Fibroblast of upper back skin (primary cell): Measurements from ENCODE around the gene TIMM44.

Source experiments
- DNase-seq: peaks from one replicate; pipeline ENCODE4 v3.0.0-alpha.2; 2013

TIMM44 gene, protein sequence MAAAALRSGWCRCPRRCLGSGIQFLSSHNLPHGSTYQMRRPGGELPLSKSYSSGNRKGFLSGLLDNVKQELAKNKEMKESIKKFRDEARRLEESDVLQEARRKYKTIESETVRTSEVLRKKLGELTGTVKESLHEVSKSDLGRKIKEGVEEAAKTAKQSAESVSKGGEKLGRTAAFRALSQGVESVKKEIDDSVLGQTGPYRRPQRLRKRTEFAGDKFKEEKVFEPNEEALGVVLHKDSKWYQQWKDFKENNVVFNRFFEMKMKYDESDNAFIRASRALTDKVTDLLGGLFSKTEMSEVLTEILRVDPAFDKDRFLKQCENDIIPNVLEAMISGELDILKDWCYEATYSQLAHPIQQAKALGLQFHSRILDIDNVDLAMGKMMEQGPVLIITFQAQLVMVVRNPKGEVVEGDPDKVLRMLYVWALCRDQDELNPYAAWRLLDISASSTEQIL

DNA sequence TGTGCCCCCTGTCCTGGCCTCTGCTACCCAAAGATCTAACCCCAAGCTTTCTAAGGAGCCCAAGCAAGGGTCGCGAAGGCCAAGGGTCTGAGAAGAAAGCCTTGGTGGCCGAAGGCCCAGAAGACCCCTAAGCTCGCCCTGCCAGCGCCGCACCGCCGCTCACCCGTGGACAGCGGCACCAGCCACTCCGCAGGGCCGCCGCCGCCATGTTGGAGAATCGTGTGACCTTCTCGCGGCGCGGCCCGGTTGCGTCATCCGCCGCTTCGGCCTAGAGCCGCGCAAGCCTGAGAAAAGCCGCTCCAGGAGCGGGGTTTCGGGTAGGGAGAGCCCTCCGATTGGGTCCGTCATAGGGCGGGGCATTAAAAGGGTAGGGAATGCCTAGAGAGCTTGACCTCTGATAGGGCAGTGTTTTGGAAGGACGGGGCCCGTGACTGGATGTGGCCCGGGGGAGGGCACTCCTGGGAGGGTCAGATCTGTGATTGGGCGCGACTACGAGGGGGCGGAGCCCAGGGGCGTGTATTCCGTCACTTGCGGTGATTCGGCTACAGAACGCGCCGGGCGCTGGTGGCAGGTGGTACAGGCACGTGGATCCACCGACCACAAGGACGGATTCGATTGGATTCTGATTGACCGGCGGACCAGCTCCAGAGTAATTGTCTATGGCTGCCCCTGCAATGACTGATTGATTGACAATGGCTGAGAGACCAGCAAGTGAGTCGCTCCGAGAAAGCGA lies at the start of gene TIMM44:
TSS of gene TIMM44 (minus strand) at position 223 of the 733 bp plus-strand sequence. CDS start at position 208, 15 bp downstream.
- peak; percentile 100 for DNase-seq

DNA sequence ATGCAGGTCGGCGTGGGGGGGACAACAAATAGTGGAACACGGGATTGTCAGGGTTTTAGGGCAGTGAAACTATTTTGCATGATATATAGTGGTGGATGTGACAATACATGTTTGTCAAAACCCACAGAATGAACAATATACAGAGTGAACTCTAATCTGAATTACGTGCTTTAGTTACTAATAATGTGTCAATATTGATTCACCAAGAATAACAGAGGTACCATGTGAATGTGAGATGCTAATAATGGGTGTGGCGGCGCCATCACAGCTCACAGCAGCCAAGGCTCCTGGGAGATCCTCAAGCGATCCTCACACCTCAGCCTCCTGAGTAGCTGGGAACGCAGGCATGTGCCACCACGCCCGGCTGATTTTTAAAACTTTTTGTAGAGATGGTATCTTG lies 49.1 kb upstream of the TIMM44 start:
- no peak for DNase-seq

DNA sequence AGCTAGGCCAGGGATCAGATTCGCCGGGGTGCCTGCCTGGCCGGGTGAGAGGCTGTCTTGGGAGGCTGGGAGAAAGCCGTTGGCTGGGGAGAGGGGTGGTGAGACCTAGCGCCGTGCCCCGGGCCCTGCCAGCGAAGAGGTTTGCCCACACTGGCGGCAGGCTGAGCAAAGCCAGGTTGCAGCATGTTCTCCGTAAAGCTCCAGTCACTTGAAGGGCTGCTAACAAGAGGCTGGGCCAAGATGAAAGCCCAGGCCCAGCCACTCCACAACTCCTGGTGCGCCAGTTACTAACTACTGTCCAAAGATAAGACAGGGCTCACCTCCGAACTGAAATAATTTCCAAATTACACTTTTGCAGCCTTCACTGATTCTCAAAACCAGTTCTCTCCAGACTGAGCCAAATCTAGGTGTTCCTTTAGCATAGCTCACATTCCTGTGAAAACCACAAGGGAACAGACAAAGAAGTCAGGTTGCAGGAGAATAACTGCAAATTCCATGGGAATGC lies 45.7 kb upstream of the TIMM44 start:
- peak; percentile 48 for DNase-seq

GRCh38 chr19:7988307-7988706 lies 44.8 kb upstream of the TIMM44 start:
- DNase-seq: no peak

GRCh38 chr19:7987114-7987768 lies 43.8 kb upstream of the TIMM44 start:
- DNase-seq: no peak

GRCh38 chr19:7986321-7987113 lies 43.1 kb upstream of the TIMM44 start:
- DNase-seq: peak; percentile 7

- no peak for DNase-seq
These were observed 42.0 kb upstream of the TIMM44 start for GRCh38 chr19:7985481-7985911.

DNA sequence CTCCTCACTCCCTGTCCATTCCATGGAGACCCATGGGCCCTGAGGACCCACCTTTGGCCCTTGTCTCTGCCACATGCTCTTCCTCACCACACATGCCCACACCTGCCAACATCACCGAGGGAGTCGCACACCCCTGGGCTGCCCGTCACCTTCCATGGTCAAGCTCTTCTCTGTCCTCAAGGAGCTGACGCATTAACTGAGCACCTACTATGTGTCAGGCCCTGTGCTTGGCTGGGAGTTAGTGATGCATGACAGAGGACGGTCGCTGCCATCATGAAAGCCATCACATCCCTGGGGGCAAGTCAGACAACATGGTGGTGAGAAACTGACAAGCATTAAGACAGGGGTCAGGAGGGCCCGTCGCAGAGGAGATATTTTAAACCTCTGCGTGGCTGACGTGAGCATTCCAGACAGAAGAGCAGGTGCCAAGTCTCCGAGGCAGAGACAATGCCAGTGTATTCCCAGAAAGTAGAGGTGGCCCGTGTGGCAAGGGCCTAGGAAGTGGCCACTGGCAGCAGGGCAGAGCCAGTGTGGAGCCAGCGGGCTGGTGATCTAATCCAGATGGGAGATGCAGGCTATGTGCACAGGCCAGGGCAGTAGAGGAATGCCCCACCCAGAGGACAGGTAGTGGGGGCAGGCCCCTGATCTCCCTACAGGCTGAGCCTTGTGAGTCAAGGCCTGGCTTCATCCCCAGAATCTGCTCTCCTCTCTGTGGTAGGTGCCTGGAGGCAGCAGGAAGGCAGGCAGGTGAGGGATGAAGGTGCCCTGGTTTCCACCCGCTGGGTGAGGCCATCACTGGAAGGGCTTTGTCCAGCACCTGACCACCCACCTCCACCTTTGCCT lies 40.8 kb upstream of the TIMM44 start:
- DNase-seq: no peak

- DNase-seq: no peak
These were observed 40.0 kb upstream of the TIMM44 start for GRCh38 chr19:7983286-7983950.

- DNase-seq: no peak
These were observed 39.2 kb upstream of the TIMM44 start for GRCh38 chr19:7982651-7983099.

GRCh38 chr19:7982103-7982502 lies 38.6 kb upstream of the TIMM44 start:
- no peak for DNase-seq

GRCh38 chr19:7981661-7982060 lies 38.2 kb upstream of the TIMM44 start:
- no peak for DNase-seq

DNA sequence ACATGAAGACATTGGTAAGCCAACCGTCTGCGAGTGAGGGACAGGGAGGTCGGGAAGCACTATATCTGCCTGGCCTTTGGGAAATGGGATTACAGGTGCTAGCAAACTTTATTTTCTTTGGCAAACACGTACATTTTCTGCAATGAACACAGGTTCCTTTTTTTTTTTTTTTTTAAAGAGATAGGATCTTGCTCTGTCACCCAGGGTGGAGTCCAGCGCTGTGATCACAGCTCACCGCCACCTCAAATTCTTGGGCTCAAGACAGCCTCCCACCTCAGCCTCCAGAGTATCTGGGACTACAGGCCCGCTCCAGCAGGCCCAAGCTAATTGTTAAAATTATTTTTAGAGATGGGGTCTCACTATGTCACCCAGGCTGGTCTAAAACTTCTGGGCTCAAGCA lies 37.7 kb upstream of the TIMM44 start:
- no peak for DNase-seq

DNA sequence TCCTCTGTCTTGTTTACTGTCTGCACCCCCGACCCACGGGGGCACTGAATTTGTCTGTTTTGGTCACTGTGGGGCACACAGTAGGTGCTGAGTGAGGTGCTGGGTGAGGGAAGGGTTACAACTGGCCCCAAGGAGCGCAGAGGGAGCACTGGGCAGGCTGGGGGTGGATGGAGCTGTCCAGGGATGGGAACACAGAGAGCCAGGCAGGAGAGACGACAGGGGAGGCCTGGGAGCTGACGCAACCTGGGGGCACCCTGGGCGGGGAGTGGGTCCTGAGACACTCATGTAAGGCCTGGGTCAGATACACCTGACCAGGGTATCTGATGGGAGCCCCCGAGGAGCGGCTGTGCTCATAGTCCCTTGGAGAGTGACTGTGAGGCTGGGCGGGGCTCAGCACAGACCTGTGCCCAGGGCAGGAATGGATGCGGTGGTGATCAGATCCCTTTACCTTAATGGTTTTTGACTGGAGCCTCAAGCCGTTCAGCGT lies 37.2 kb upstream of the TIMM44 start:
- DNase-seq: no peak

DNA sequence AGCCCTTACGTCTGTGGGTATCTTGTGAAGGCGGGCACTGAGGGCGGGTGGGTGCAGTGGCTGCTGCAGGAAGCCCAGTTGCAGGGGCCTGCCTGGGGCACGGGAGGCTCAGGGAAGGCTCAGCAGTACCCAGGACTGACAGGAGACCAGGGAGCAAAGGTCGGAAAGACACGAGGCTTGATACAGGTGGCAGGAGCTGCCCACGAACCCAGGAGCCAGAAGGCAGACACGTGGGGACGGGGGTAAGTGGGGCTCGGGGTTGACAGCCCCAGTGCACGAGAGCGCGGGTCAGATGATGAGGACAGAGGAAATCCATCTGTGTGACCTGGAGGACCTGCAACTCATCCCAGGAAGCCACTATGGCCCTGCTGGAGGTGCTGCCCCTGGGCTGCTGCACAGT lies 36.7 kb upstream of the TIMM44 start:
- no peak for DNase-seq

- DNase-seq: no peak
These were observed 36.1 kb upstream of the TIMM44 start for GRCh38 chr19:7979559-7979958.

DNA sequence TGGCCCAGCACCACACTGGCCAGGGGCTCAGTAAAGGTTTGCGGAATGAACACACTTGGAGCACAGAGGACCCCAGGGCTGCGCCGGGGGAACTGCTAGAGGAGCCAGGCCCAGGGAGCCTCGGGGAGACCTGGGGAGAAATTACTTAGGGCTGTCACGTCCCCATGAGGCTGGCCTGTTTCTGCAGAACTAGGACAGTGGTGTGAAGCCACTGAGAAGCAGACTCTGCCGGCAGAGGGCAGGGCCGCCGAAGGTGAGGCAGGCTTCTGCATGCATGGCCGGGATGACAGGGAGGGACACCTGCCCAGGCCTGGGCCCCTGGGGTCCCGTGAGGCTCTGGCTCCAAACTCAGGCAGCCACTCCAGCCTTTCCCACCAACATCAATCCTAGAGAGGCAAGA lies 35.5 kb upstream of the TIMM44 start:
- DNase-seq: no peak

DNA sequence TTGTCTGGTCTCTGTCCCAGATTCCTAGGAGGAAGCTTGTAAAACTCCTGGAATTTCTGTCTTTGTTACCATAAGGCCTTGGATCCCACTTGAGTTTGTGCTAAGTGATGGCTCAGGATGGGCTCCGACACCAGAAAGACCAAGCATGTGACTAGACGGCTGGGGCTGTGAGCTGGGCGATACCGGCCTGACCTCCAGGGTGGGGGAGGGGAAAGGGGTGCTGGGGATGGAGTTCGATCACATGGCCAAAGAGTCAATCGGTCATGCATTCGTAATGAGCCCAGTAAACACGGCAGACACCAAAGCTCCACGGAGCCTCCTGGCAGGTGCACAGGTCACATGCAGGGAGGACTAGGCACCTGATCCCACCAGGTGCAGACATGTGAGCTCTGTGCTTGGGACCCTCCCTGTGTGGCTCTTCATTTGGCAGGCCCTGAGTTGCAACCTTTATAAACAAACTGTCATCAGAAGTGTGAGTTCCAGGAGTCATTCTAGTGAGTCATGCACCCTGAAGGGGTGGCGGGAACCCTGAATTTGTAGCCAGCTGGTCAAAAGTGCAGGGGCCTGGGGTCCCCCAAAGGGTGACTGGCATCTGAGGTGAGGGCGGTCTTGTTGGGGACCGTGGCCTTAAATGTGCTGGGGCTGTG lies 34.8 kb upstream of the TIMM44 start:
- no peak for DNase-seq

GRCh38 chr19:7977723-7978040 lies 34.2 kb upstream of the TIMM44 start:
- DNase-seq: no peak

DNA sequence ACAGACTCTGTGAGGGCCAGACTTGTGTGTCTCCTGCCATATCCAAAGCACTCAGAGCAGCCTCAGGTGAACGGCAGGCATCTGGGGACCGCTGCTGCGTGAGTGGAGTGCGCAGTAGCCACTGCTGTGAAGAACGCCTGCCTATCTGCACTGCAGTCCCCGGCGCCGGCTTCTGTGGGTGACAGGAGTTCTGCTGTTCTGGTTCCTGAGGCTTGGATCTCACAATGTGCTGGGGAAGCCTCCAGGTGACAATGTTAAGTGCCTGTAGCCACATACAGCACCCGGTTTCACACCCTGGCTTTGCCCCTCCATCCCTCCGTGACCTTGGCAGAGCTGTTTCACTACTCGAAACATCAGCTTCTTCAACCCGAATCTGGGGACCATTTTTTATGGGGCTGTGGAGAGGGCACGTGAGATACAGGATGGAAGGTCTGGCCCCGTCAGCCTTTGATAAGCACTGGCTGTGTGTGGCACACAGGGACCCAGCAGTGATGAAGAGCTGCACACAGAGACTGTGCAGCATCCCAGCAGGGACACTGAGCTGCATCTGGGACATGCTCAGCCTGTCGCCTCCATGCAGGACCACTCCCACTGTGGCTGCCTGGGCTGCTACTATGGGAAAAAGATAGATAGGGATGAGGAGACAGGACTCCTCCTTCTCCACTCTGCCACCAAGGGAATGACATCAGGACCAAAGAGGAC lies 33.7 kb upstream of the TIMM44 start:
- no peak for DNase-seq
